Tibial nerve (tissue), 4 donors: ENCODE results near the gene TMEM214. TPM values are rescaled to one million over a fixed set of nuclear protein-coding genes. Genes with fewer than 3 reads are reported as not detected.

Source experiments
- DNase-seq, 2 donors: peaks; one replicate each; pipeline ENCODE4 v3.0.0-alpha.2; 2019; ENCODE audit warnings: low spot score in 2 of 2
- H3K27ac ChIP-seq, 4 donors: fragments of 200-600 bp; sonication (generic) in 3 of 4; one replicate each; pipeline ENCODE4 v1.5.1; 2017 to 2019; ENCODE audit warnings: mild to moderate bottlenecking in 1 of 4
- H3K27me3 ChIP-seq, 2 donors: fragments of 200-600 bp; sonication (generic) in 1 of 2; one replicate each; pipeline versions ENCODE4 v1.5.1 to v1.6.0; 2017 to 2019
- H3K36me3 ChIP-seq, 3 donors: fragments of 200-600 bp; sonication (generic); one replicate each; pipeline ENCODE4 v1.5.1; 2018 to 2019
- H3K4me1 ChIP-seq, 4 donors: fragments of 200-600 bp; sonication (generic) in 3 of 4; one replicate each; pipeline ENCODE4 v1.5.1; 2017 to 2019
- H3K4me3 ChIP-seq, 4 donors: fragments of 200-600 bp; sonication (generic) in 3 of 4; one replicate each; pipeline ENCODE4 v1.5.1; 2017 to 2019; ENCODE audit warnings: mild to moderate bottlenecking in 1 of 4, moderate library complexity in 1 of 4
- H3K9me3 ChIP-seq, 4 donors: fragments of 200-600 bp; sonication (generic) in 3 of 4; one replicate each; pipeline ENCODE4 v1.5.1; 2017 to 2019
- EP300 ChIP-seq, 2 donors: sonication (generic); formaldehyde crosslinking; IDR thresholded peaks; one replicate each; pipeline ENCODE4 v1.6.1; 2017; ENCODE audit warnings: antibody characterized with exemption in 2 of 2, mild to moderate bottlenecking in 1 of 2
- POLR2A ChIP-seq, 2 donors: fragments of 450-650 bp; IDR thresholded peaks; one replicate each; pipeline ENCODE4 v1.6.1; 2017; ENCODE audit warnings: antibody characterized with exemption in 2 of 2, mild to moderate bottlenecking in 2 of 2, moderate library complexity in 2 of 2
- WGBS, 2 donors: methylation state at CpG; one replicate each; pipeline ENCODE4 v1.1.5; 2018; 5-methylcytosine and 5-hydroxymethylcytosine counted together
- total RNA-seq, 4 donors: library from RNA; depleted of rRNA; stranded (reverse); fragments of >200 nt; gene quantifications; one replicate each; pipeline ENCODE4 v1.1.0, GENCODE V29; 2016
- TF ChIP-seq, protein P1 (sequence below), 5 experiments: fragments of 200-600 bp in 3 of 5; fragments of 450-650 bp in 2 of 5; sonication (generic) in 3 of 5; IDR thresholded peaks; one replicate each; pipeline ENCODE4 v1.5.1; 2016 to 2019; ENCODE audit warnings: antibody characterized with exemption in 5 of 5, mild to moderate bottlenecking in 3 of 5, moderate library complexity in 2 of 5

TMEM214 gene
- total RNA-seq, 4 donors from 2014 or later: 45.7 to 71.4 (median 53.4) TPM

DNA sequence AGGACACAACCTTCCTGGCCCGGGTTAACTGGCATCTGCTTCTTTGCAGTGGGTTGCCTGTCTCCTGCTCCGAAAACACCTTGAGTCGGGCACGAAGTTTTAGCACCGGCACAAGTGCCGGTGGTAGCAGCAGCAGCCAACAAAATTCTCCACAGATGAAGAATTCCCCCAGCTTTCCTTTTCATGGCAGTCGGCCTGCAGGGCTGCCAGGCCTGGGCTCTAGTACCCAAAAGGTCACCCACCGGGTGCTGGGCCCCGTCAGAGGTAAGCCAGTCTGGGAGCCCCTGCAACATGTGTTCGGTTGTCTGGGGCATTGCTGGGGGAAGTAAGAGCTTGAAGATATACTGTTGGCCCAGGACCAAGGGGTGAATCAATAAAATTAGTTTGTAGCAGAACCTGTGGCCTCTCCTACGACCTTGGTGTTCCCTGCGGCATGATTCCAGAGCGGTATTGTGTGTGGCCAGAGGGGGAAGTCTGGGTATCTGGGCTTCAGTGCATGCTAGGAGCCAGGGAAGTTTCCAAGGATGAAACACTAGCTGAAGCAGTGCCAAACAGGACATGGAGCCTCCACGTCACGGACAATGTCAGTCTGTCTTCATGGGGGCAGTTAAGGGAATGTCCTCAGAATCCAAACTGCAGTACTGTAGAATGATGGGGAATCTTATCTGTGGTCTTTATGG is 26.5 kb downstream of the TMEM214 start:
- 77 to 79% methylated on average over 13 to 15 of the region's 15 CpGs for WGBS, 2 donors

DNA sequence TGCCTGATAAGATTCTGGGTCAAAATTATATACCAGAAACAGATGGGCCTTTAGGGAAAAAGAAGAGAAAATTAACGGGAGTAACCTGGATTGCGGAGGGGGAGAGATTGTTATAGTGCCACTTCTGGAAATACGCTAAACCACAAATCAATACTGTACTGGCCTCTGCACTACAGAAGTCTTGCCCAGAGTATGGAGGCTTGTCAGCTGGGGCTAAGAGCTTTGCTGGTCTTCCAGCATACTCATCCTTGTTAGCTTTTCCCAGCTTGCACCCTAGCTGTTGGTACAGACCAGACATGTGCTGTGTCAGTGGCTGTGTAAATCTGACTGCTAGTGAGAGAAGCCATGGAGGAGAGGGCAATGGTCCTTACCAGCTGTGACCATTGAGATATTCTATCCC is 27.6 kb downstream of the TMEM214 start:
- Histone ChIP-seq H3K4me1 (no peaks in the 10 kb centered on the region), H3K9me3 (no peaks in the 10 kb centered on the region), H3K27me3 (no peaks in the 10 kb centered on the region), H3K36me3 (peaks cover 0 to 81% (median 0%) of the 10 kb centered on the region in 3 donors), H3K4me3 (no peak overlapping the region), H3K27ac (no peak overlapping the region)
- 84 to 90% methylated on average over 3 of the region's 3 CpGs for WGBS, 2 donors
- no peak for DNase-seq
- TF ChIP-seq EP300 (IDR thresholded peaks at IDR 0.05) (no peak), POLR2A (IDR thresholded peaks at IDR 0.05) (no peak)
- TF ChIP-seq, protein P1, sequence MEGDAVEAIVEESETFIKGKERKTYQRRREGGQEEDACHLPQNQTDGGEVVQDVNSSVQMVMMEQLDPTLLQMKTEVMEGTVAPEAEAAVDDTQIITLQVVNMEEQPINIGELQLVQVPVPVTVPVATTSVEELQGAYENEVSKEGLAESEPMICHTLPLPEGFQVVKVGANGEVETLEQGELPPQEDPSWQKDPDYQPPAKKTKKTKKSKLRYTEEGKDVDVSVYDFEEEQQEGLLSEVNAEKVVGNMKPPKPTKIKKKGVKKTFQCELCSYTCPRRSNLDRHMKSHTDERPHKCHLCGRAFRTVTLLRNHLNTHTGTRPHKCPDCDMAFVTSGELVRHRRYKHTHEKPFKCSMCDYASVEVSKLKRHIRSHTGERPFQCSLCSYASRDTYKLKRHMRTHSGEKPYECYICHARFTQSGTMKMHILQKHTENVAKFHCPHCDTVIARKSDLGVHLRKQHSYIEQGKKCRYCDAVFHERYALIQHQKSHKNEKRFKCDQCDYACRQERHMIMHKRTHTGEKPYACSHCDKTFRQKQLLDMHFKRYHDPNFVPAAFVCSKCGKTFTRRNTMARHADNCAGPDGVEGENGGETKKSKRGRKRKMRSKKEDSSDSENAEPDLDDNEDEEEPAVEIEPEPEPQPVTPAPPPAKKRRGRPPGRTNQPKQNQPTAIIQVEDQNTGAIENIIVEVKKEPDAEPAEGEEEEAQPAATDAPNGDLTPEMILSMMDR (IDR thresholded peaks at IDR 0.05): no peak

More for the DNA sequence above, 26.5 kb downstream of the TMEM214 start:
- H3K36me3 ChIP-seq: peaks cover 0 to 88% (median 0%) of the 10 kb centered on the region in 3 donors
- H3K4me3 ChIP-seq: no peak overlapping the region
- no peaks in the 10 kb centered on the region for H3K4me1 ChIP-seq
- no peak for DNase-seq
- H3K27me3 ChIP-seq: no peaks in the 10 kb centered on the region
- no peaks in the 10 kb centered on the region for H3K9me3 ChIP-seq
- TF ChIP-seq, protein P1 (IDR thresholded peaks at IDR 0.05): no peak
- TF ChIP-seq EP300 (IDR thresholded peaks at IDR 0.05): no peak
- TF ChIP-seq POLR2A (IDR thresholded peaks at IDR 0.05): no peak
- H3K27ac ChIP-seq: no peak overlapping the region

DNA sequence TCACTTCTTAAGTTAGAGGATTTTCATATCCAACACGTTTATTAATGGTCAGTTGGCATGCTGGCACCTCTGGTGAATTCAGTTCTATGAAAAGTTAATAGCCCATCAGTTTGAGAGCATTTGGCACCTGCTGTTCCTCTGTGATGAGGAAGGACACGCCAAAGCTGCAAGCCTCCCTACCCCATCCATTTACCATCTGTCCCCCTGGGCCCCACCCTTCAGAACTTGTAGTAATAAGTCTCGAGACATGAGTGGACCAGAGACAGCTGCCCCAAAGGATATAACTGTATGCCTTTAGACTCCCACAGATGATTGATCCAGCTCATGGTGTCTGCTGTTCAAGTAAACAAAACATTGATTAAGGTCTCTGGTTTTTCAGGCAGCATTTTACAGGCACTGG is 32.4 kb downstream of the TMEM214 start:
- no peak for DNase-seq
- Histone ChIP-seq H3K4me1 (peaks cover 0 to 29% (median 4%) of the 10 kb centered on the region in 4 donors), H3K27me3 (no peaks in the 10 kb centered on the region), H3K27ac (no peak overlapping the region), H3K9me3 (no peaks in the 10 kb centered on the region), H3K4me3 (no peak overlapping the region), H3K36me3 (peaks cover 0 to 77% (median 0%) of the 10 kb centered on the region in 3 donors)
- WGBS, 2 donors: 83 to 90% methylated on average over 3 of the region's 3 CpGs
- no peak for TF ChIP-seq EP300 (IDR thresholded peaks at IDR 0.05)
- no peak for TF ChIP-seq POLR2A (IDR thresholded peaks at IDR 0.05)
- TF ChIP-seq, protein P1 (IDR thresholded peaks at IDR 0.05): no peak

DNA sequence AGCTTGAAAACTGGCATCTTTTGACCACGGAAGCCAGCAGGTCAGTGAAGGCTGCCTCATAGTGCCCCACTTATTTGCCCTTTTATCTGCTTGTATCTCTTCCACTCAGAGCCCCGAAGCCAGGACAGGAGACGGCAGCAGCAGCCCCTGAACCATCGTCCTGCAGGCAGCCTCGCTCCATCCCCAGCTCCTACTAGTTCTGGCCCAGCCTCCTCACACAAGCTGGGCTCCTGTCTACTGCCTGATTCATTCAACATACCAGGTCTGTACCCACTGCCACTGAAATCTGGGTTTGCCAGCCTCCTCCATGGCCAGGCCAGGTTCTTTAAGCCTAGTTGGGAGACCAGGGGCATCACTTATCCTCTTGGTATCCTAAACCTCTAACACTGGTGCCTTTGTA is 34.6 kb downstream of the TMEM214 start:
- Histone ChIP-seq H3K4me3 (no peak overlapping the region), H3K27ac (no peak overlapping the region), H3K27me3 (no peaks in the 10 kb centered on the region), H3K36me3 (peaks cover 0 to 61% (median 0%) of the 10 kb centered on the region in 3 donors), H3K9me3 (no peaks in the 10 kb centered on the region), H3K4me1 (peaks cover 0 to 43% (median 16%) of the 10 kb centered on the region in 4 donors)
- TF ChIP-seq POLR2A (IDR thresholded peaks at IDR 0.05) (no peak), EP300 (IDR thresholded peaks at IDR 0.05) (no peak)
- TF ChIP-seq, protein P1 (IDR thresholded peaks at IDR 0.05): no peak
- DNase-seq: no peak
- 83 to 91% methylated on average over 5 of the region's 5 CpGs for WGBS, 2 donors

DNA sequence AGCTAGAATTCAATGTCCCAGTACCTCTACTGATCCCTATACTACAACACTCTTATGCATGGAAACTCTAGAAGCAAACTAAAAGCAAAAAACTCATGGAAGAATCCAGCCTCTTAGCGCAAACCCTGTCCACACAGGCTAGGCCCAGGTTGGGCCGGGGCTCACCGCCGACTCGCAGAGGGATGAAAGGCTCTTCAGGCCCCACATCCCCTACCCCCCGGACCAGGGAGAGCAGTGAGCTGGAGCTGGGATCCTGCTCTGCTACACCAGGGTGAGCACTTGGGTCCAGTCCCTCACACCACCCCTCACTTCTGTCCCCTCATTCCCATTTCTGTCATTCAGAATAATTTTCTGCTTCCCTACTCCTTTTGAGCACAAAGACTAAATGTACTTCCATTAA is 36.7 kb downstream of the TMEM214 start:
- H3K27ac ChIP-seq: peak overlapping the region in 1 of 4 donors; percentile 98
- peaks cover 0 to 63% (median 19%) of the 10 kb centered on the region in 4 donors for H3K4me1 ChIP-seq
- no peaks in the 10 kb centered on the region for H3K27me3 ChIP-seq
- peaks cover 0 to 47% (median 0%) of the 10 kb centered on the region in 3 donors for H3K36me3 ChIP-seq
- WGBS, 2 donors: 80 to 90% methylated on average over 6 of the region's 6 CpGs
- no peak overlapping the region for H3K4me3 ChIP-seq
- no peak for TF ChIP-seq EP300 (IDR thresholded peaks at IDR 0.05)
- TF ChIP-seq, protein P1 (IDR thresholded peaks at IDR 0.05): no peak
- no peak for TF ChIP-seq POLR2A (IDR thresholded peaks at IDR 0.05)
- no peak for DNase-seq
- no peaks in the 10 kb centered on the region for H3K9me3 ChIP-seq
